Keratinocyte (primary cell): ENCODE data around the gene SNX15. TPM values are rescaled to one million over a fixed set of nuclear protein-coding genes. Genes with fewer than 3 reads are reported as not detected.

Experiments used
- DNase-seq: peaks from one replicate; pipeline ENCODE4 v3.0.0-alpha.2; 2011; ENCODE audit warnings: low read depth, missing footprints, low spot score
- FAIRE-seq: peaks from 2 replicates; lab custom pipeline; 2011; peaks lifted over from hg19 to GRCh38; lab: Jason Lieb, UNC
- H2AFZ ChIP-seq: 2 replicates; pipeline ENCODE4 v1.6.0; 2012; ENCODE audit warnings: low read length, control low read depth, inconsistent platforms; ENCODE audit not compliant: control insufficient read depth
- H3K27ac ChIP-seq: 2 replicates; pipeline ENCODE4 v1.5.1; 2011; ENCODE audit warnings: low read length; ENCODE audit not compliant: control insufficient read depth, insufficient read depth
- H3K27me3 ChIP-seq: 3 replicates; pipeline ENCODE4 v1.6.0; 2011; ENCODE audit warnings: low read length; ENCODE audit not compliant: control insufficient read depth, insufficient read depth; ENCODE audit errors: extremely low read depth
- H3K36me3 ChIP-seq, 2 experiments: 2 replicates in 1 of 2; 3 replicates in 1 of 2; pipeline ENCODE4 v1.5.1; 2011; ENCODE audit warnings: low read length in 2 of 2, mild to moderate bottlenecking in 1 of 2; ENCODE audit not compliant: control insufficient read depth in 2 of 2, insufficient read depth in 2 of 2; ENCODE audit errors: extremely low read depth in 1 of 2
- H3K4me1 ChIP-seq: 3 replicates; pipeline ENCODE4 v1.5.1; 2011; ENCODE audit warnings: low read length; ENCODE audit not compliant: control insufficient read depth, insufficient read depth; ENCODE audit errors: extremely low read depth
- H3K4me2 ChIP-seq: 3 replicates; pipeline ENCODE4 v1.6.0; 2011; ENCODE audit warnings: low read depth, low read length; ENCODE audit not compliant: control insufficient read depth, insufficient read depth; ENCODE audit errors: extremely low read depth
- H3K4me3 ChIP-seq, 3 experiments: fragments of 200-600 bp in 1 of 3; sonication (generic) in 1 of 3; 2 replicates in 2 of 3; 3 replicates in 1 of 3; pipeline ENCODE4 v1.5.1; 2011 to 2016; ENCODE audit warnings: low read length in 3 of 3, mild to moderate bottlenecking in 3 of 3, control low read depth in 2 of 3, inconsistent platforms in 1 of 3, low read depth in 1 of 3, mixed read lengths in 1 of 3, mixed run types in 1 of 3, moderate library complexity in 1 of 3; ENCODE audit not compliant: control insufficient read depth in 2 of 3, insufficient read depth in 2 of 3; ENCODE audit errors: extremely low read depth in 1 of 3
- H3K79me2 ChIP-seq: 2 replicates; pipeline ENCODE4 v1.6.0; 2012; ENCODE audit warnings: low read length; ENCODE audit not compliant: control insufficient read depth, insufficient read depth
- H3K9ac ChIP-seq: 3 replicates; pipeline ENCODE4 v1.6.0; 2011; ENCODE audit warnings: low read length; ENCODE audit not compliant: control insufficient read depth, insufficient read depth; ENCODE audit errors: extremely low read depth
- H3K9me1 ChIP-seq: 3 replicates; pipeline ENCODE4 v1.6.0; 2011; ENCODE audit warnings: low read length; ENCODE audit not compliant: control insufficient read depth, insufficient read depth; ENCODE audit errors: extremely low read depth
- H3K9me3 ChIP-seq: 2 replicates; pipeline ENCODE4 v1.5.1; 2012; ENCODE audit warnings: low read depth, low read length; ENCODE audit not compliant: control insufficient read depth
- H4K20me1 ChIP-seq: 3 replicates; pipeline ENCODE4 v1.6.0; 2011; ENCODE audit warnings: low read length; ENCODE audit not compliant: control insufficient read depth, insufficient read depth; ENCODE audit errors: extremely low read depth
- CTCF ChIP-seq, 3 experiments: IDR thresholded peaks in 1 of 3; conservative IDR thresholded peaks in 1 of 3; optimal IDR thresholded peaks in 1 of 3; 2 replicates in 2 of 3; 3 replicates in 1 of 3; pipeline versions ENCODE3 to v1.5.1; 2011; ENCODE audit warnings: low read length in 3 of 3, mild to moderate bottlenecking in 3 of 3, moderate library complexity in 2 of 3, control low read depth in 1 of 3, inconsistent platforms in 1 of 3; ENCODE audit not compliant: insufficient read depth in 2 of 3; ENCODE audit errors: extremely low read depth in 1 of 3
- EZH2 ChIP-seq: IDR thresholded peaks from one replicate; pipeline ENCODE4 v1.6.1; 2012; ENCODE audit warnings: inconsistent platforms, mild to moderate bottlenecking, low read length, moderate library complexity
- dilution Hi-C: fragments of 300-500 bp; cut with MboI; formaldehyde crosslinking; loops from one replicate; pipeline ENCODE4 v1.7.0; 2020; ENCODE audit warnings: low sequenced_read_pairs; ENCODE audit not compliant: extremely low pct_ligation_motif_present
- polyA plus RNA-seq, 5 experiments: library from polyadenylated mRNA; depleted of rRNA in 3 of 5; stranded (reverse) in 3 of 5; stranded (forward) in 1 of 5; unstranded in 1 of 5; fragments of >200 nt; gene quantifications; 1 replicate in 1 of 5; 2 replicates in 3 of 5; 3 replicates in 1 of 5; pipeline versions ENCODE4 v1.2.1 to v1.2.3, GENCODE V29; 2011 to 2012; ENCODE audit warnings: missing spikeins in 2 of 5, low read depth in 1 of 5, low replicate concordance in 1 of 5

The SNX15 gene
- polyA plus RNA-seq, 1 donor (not counting 4 experiments of a cell fraction or from before 2014, with no cell fraction given), result 1.8 TPM

GRCh38 chr11:65013888-65014725, 13.1 kb upstream of the SNX15 start, which contains the start of gene ARL2:
Gene ARL2, plus strand, starts transcription at chr11:65014160. Its CDS starts 48 bp downstream, at chr11:65014208.
- peak within 1 kb of the TSS; percentile 70 to 77 (median 75) for H3K4me3 ChIP-seq
- H3K27me3 ChIP-seq, result no peaks in the 10 kb centered on the region
- H3K79me2 ChIP-seq, result peaks cover 8% of the 10 kb centered on the region
- H3K9me3 ChIP-seq, result no peaks in the 10 kb centered on the region
- H3K36me3 ChIP-seq, result peaks cover 8 to 18% of the 10 kb centered on the region in 2 experiments
- peak within 1 kb of the TSS; percentile 89 for H2AFZ ChIP-seq
- H3K4me2 ChIP-seq, result peak within 1 kb of the TSS; percentile 85
- H4K20me1 ChIP-seq, result no peaks in the 10 kb centered on the region
- FAIRE-seq (no peak), DNase-seq (peak; percentile 25)
- TF ChIP-seq CTCF (optimal IDR thresholded peaks at IDR 0.05 in 1 of 3, IDR thresholded peaks at IDR 0.05 in 1 of 3, conservative IDR thresholded peaks at IDR 0.05 in 1 of 3; ENCODE audit: extremely low read depth in 1 of 3, insufficient read depth in 2 of 3, low read length in 3 of 3) (peak; percentile 56 to 88 (median 87)), EZH2 (no peak)
- H3K9me1 ChIP-seq, result no peaks in the 10 kb centered on the region
- peaks cover 8% of the 10 kb centered on the region for H3K4me1 ChIP-seq
- peak within 1 kb of the TSS; percentile 87 for H3K9ac ChIP-seq
- peak within 1 kb of the TSS; percentile 86 for H3K27ac ChIP-seq
- dilution Hi-C loops, result no loop called here

- Histone ChIP-seq H3K4me2 (peak overlapping the region; percentile 85), H3K4me3 (peak overlapping the region; percentile 70 to 77 (median 75)), H4K20me1 (no peaks in the 10 kb centered on the region), H2AFZ (peak overlapping the region; percentile 77), H3K27ac (peak overlapping the region; percentile 86), H3K36me3 (peaks cover 9 to 18% of the 10 kb centered on the region in 2 experiments), H3K9me1 (no peaks in the 10 kb centered on the region), H3K4me1 (peaks cover 8% of the 10 kb centered on the region), H3K79me2 (peaks cover 8% of the 10 kb centered on the region), H3K9me3 (no peaks in the 10 kb centered on the region), H3K27me3 (no peaks in the 10 kb centered on the region), H3K9ac (peak overlapping the region; percentile 87)
- TF ChIP-seq EZH2 (no peak), CTCF (optimal IDR thresholded peaks at IDR 0.05 in 1 of 3, IDR thresholded peaks at IDR 0.05 in 1 of 3, conservative IDR thresholded peaks at IDR 0.05 in 1 of 3; ENCODE audit: extremely low read depth in 1 of 3, insufficient read depth in 2 of 3, low read length in 3 of 3) (no peak)
- no peak for FAIRE-seq
- dilution Hi-C loops, result no loop called here
- DNase-seq, result no peak
Measured at GRCh38 chr11:65014726-65015227, 12.5 kb upstream of the SNX15 start.
